ENCODE results near the gene ARF6.
"Not testable (repeated sequence)": the region's sequence is repeated elsewhere in the genome, so short reads cannot be mapped to it uniquely, and the experiment has no call there.

The ARF6 gene

DNA sequence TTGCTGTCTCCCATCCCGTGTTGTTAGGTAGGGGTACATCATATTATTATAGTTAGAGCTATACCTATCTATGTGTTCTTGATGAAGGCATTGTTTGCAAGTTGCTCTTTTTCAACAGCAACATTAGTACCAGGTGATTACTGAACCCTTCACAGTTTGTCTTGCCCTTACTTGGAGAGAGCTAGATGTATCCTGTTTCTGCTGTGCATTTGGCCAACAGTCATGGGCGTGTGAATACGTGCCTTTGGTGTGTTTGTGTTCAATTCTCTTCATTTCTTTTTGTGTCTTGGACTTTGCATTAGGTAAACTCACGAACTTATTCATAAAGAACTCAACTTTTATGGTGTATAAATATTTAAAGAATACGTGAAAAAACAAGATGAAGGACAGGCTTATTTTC, 14.3 kb downstream of the ARF6 start:
- no peak for DNase-seq (ENCODE audit: low spot score)

DNA sequence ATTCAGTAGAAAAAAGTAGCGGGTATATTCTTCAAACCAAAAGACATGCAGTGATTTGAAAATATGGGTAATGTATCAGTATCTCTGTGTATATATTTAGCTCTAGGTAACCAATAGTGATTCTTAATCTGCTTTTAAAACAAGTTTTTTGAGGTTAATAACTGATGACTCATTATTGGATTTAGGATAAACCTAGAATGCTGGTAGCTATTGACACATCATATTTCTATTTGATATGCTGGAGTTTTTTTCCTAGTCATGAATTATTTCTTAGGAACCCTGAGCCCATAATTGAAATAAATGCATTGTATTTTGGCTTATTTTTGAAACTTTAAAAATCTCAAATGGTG, 15.5 kb downstream of the ARF6 start:
- no peak for DNase-seq (ENCODE audit: low spot score)

DNA sequence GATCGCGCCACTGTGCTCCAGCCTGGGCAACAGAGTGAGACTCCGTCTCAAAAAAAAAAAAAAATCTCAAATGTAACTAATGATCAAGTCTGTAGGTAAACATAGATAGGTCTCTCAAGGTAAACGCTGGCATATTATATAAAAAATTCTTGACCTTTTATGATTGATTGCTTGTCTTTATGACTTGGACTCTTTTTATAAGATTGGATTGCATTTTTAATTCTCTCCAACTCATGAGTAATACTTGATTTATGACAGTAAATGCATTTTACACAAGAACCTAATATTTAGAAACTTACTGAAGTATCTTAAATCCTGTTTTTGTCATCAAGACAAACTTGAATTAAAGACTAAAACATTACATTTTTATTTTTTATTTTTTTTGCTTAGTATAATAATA, 16.1 kb downstream of the ARF6 start:
- DNase-seq (ENCODE audit: low spot score), result no peak

DNA sequence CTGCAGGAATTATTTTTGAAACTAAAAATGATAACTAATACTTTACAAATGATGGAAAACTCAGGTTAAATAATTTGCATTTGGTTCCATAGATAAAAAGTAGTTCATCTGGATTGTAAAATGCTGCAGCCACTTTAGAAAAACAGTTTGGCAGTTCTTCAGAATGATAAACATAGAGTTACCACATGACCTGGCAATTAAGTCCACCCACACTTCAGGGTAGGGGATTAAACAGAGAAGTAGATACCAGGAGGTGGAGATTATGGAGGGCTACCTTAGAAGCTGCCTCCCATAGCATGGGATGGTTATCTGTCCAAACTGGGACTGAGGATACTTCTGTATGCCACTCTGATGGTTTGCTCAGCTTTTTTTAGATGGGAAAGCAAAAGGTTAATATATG, 22.2 kb downstream of the ARF6 start:
- no peak for DNase-seq (ENCODE audit: low spot score)

DNA sequence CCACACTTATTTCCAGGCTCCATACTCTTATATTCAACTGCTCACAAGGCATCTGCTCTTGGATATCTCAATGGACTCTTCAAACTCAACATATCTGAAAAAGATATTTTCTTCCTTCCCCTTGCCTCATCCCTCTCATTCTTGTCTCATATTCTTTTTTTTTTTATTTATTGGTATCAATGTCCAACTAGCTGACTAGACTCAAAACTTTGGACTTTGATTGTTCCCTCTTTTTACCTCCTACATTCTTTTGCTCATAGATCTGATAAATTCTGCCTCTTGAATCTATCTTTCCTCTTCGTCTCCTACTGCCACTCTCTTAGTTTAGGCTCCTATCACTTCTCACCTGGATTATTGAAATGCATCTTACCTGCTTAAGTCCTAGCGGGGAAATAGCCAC, 25.8 kb downstream of the ARF6 start:
- DNase-seq (ENCODE audit: low spot score), result no peak

DNA sequence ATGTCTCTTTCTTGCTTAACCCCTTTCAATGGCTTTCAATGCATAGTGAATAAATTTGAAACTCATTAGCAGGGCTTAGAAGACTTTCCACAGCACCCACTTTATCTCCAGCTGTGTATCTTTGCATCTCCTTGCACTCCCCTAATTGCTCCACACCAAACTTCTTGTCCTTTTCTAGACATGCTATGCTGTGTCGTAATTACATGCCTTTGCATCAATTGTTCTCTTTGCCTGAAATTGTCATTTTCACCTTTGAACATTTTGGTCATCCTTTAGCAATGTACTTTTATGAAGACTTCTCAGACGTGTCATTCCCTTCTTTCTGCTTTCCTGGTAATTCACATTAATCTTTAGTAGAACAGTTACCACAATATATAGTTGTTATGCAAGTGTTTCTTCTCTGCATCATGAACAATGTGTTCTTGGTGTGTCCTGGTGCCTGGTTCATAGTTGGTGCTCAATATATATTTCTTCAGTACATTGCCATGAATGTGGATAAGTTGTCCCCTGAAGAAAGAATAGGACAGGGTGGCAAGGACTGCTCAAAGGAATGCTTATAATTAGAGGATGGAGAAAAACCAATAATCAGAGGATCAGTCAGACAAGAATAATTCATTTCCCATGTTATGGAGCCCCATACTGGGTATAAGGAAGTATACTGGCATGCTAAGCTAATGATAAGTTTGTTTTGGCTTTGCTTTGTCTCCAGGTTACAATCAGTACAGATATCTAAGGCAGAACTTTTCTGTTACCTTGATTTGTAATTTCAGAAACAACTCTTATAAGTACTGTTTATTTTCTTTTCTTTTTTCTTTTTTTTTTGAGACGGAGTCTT, 27.2 kb downstream of the ARF6 start:
- DNase-seq (ENCODE audit: low spot score), result no peak

DNA sequence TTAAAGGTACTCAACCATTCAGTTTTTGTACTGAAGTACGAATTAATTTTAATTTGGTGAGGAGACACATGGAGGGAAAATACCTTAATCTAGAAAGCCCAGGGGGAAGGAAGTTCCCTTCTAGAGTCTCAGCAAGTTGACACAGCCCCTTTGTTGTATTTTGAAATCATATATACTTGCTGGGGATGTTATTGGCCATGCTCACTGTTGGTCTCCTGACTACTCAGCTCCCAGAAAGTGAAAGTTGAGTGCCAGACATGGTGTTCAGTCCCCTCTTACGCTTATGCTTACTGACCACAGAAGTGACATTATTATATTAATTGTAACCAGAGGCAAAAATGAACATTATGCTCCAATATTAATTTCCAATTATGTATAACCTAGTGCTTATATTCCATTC, 28.1 kb downstream of the ARF6 start:
- no peak for DNase-seq (ENCODE audit: low spot score)

DNA sequence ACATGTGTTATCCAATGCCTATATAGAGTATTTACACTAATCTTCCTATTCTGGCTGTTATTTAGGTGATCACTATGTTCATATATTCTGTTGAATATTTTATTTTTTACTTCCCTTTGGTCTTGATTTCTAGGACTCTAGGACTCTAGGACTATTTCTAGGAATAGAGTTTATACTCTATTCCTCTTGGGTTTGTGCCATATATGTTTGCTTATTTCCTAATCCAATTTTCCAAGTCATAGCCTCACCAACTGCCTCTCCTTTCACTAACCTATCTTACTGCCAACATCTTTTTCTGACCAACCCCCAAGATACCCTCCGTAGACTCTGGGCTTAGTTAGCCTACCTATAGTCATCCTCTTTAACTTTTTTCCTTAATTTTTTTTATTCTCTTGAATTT, 28.5 kb downstream of the ARF6 start:
- no peak for DNase-seq (ENCODE audit: low spot score)

DNA sequence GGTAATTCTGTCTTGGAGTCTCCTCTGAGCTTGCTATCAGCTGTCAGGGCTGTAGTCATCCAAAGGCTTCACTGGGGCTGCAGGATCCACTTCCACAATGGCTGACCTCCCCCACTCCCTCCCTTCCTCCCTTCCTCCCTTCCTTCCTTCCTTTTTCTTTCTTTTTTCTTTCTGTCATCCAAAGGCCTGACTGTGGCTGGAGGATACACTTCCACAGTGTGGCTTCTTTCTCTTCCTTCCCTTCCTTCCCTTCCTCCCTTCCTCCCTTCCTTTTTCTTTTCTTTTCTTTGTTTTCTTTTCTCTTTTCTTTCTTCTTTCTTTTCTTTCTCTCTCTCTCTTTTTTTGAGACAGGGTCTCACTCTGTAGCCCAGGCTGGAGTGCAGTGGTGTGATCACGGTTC, 30.6 kb downstream of the ARF6 start:
- DNase-seq (ENCODE audit: low spot score), result no peak

DNA sequence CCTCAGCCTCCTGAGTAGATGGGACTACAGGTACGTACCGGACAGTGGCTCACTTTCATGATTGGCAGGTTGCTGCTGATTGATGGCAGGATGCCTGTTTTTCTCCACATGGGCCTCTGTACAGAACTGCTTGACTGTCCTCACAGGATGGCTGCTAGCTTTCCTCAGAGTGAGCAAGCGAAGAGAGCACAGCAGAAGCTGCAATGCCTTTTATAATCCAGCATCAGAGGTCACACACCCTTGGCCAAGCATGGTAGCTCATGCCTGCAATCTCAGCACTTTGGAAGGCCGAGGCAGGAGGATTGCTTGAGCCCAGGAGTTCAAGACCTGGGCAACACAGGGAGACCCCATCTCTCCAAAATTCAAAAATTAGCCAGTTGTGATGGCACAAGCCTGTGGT, 31.0 kb downstream of the ARF6 start:
- no peak for DNase-seq (ENCODE audit: low spot score)

DNA sequence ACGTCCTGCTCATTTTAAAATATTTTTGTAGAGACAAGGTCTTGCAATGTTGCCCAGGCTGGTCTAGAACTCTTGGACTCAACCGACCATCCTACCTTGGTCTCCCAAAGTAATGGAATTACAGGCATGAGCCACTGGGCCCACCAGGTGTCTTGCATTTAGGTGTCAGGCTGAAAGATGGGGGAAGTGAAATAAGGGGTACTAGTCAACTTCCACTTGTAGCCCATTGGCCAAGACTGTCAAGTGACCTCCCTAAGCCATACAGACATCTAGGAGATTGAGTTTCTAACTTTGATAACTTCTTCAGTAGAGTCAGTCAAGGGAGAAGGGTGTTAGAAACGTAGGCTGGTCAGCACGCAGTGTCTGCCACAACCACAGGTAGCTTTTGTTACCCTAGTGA, 32.0 kb downstream of the ARF6 start:
- no peak for DNase-seq (ENCODE audit: low spot score)

DNA sequence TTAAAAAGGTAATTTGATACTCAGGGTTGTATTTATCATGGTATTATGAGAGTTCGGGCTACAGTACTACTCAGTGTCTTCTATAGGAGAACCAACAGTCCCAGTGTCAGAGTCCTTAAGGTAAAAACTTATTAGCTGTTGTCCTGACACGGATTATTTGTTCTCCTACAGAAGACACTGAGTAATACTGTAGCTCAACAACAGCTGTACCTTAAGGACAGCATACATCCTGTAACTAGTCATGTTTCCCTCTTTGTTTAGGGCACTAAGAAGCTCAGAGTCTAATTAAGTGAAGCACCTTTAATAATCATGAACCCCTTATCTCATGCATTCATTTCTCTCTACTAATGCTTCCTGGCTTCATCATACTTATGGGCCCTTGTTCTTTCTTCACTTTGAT, 33.9 kb downstream of the ARF6 start:
- DNase-seq (ENCODE audit: low spot score), result no peak

DNA sequence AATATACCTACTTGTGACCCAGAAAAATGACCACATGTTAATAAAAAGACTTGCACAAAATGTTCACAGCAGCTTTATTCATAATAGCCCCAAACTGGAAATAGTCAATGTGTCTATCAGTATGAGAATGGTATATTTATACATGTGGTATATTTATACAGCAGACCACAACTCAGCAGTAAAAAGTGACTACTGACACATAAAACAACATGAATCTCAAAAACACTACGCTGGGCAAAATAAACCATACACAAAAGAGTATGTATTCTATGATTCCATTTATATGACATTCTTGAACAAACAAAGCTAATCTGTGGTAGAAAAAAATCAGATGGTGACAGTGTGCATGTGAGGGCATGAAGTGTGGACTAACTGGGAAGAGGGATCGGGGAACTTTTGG, 35.1 kb downstream of the ARF6 start:
- no peak for DNase-seq (ENCODE audit: low spot score)

DNA sequence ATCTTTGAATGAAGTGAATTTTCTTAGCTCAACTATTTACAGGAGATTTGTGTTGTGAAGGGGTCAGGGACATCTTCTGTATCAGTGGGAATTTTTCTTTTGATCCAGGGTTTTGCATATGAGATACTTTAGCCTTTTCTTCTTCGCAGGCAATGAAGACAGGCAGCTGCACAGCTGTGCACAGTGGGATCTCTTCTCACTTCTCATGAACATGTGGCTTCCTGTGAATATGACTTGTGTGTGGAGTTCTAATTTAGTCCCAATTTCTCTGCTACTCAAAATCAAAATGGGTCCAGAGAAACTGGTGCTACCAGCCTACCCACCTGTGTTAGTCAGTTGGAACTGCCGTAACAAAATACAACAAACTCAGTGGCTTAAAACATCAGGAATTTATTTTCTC, 37.8 kb downstream of the ARF6 start:
- no peak for DNase-seq (ENCODE audit: low spot score)

DNA sequence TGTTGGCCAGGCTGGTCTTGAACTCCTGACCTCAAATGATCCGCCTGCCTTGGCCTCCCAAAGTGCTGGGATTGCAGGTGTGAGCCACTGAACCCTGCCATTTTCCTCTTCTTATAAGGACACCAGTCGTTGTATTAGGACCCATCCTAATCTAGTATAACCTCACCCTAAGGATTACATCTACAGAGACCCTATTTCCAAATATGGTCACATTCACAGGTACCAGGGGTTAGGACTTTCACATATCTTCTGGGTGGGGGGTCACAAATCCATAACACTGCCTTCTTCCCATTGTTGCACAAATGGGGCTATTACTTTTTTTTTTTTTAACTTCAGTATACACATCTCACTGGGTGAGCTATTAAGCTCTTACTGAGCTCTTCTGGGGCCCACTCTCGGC, 38.6 kb downstream of the ARF6 start:
- DNase-seq (ENCODE audit: low spot score), result no peak

DNA sequence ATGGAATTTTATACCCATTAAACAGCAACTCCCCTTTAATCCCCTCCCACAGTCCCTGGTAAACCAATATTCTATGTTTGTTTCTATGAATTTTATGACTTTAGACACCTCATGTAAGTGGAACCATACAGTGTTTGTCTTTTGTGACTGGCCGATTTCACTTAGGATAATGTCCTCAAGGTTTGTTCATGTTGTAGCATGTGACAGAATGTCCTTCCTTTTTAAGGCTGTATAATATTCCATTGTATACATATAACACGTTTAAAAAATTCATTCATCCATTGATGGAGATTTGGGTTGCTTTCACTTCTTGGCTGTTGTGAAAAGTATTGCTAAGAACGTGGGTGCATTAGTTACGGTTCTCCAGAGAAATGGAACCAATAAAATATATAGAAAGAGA, 40.2 kb downstream of the ARF6 start:
- DNase-seq (ENCODE audit: low spot score), result no peak

DNA sequence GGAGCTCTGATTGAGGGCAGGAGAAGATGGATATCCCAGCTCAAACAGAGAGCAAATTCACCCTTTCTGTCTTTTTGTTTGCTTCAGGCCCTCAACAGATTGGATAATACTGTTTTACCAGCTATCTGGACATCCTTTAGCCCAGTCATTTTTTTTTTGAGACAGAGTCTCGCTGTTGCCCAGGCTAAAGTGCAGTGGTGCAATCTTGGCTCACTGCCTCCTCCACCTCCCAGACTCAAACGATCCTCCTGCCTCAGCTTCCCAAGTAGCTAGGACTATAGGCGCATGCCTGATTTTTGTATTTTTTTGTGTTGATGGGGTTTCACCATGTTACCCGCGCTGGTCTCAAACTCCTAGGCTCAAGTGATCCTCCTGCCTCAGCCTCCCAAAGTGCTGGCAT, 40.8 kb downstream of the ARF6 start:
- no peak for DNase-seq (ENCODE audit: low spot score)

DNA sequence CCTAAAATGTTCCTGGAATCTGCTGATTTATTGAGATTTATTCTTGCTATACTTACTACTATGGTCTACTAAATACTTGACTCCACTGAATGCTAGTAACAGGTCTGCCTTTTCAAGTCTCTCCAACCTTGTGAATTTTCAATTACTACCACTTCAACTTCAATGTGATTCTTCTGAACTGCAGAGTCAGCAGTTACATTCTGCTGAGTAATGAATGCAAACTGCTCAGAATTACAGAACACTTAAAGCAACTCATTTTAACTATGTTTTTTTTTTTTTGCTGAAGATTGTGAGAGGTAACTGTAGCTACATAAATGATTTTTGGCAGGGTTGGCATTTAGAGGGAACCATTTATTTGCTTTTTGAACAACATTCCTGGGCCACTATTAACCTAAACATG, 41.8 kb downstream of the ARF6 start:
- no peak for DNase-seq (ENCODE audit: low spot score)

DNA sequence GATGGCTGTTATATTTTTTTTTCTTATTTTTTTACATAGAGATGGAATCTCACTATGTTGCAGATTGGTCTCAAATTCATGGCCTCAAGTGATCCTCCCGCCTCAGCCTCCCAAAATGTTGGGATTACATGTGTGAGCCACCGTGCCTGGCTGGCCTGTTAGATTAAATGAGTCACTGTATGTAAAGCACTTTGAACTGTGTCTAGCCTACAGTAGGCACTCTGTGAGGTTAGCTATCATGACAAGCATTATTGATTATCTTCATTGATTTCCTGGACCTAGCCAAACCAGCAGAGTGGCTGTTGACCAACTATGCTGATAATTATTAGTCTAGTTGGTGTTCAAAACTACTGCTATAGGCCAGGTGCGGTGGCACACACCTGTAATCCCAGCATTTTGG, 42.6 kb downstream of the ARF6 start:
- no peak for DNase-seq (ENCODE audit: low spot score)

DNA sequence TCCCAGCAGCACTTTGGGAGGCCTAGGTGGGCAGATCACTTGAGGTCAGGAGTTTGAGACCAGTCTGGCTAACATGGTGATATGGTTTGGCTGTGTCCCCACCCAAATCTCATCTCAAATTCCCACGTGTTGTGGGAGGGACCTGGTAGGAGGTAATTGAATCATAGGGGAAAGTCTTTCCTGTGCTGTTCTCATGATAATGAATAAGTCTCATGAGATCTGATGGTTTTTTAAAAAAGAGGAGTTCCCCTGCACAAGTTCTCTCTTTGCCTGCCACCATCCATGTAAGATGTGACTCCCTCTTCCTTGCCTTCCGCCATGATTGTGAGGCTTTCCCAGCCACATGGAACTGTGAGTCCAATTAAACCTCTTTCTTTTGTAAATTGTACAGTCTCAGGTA, 43.4 kb downstream of the ARF6 start:
- not testable (repeated sequence) for DNase-seq (ENCODE audit: low spot score)

DNA sequence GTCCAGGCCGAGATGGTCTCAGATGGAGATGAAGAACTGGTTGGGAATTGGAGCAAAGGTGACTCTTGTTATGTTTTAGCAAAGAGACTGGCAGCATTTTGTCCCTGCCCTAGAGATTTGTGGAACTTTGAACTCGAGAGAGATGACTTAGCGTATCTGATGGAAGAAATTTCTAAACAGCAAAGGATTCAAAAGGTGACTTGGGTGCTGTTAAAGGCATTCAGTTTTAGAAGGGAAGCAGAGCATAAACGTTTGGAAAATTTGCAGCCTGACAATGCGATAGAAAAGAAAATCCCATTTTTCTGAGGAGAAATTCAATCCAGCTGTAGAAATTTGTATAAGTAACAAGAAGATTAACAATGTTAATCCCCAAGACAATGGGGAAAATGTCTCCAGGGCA, 44.0 kb downstream of the ARF6 start:
- not testable (repeated sequence) for DNase-seq (ENCODE audit: low spot score)

DNA sequence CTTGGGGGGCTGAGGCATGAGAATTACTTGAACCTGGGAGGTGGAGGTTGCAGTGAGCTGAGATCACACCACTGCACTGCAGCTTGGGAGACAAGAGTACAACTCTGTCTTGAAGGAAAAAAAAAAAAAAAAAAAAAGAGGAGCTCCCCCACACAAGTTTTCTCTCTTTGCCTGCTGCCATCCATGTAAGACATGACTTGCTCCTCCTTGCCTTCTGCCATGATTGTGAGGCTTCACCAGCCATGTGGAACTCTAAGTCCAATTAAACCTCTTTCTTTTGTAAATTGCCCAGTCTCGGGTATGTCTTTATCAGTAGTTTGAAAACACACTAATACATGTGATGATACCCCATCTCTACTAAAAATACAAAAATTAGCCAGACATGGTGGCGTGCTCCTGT, 46.3 kb downstream of the ARF6 start:
- DNase-seq (ENCODE audit: low spot score), result not testable (repeated sequence)

DNA sequence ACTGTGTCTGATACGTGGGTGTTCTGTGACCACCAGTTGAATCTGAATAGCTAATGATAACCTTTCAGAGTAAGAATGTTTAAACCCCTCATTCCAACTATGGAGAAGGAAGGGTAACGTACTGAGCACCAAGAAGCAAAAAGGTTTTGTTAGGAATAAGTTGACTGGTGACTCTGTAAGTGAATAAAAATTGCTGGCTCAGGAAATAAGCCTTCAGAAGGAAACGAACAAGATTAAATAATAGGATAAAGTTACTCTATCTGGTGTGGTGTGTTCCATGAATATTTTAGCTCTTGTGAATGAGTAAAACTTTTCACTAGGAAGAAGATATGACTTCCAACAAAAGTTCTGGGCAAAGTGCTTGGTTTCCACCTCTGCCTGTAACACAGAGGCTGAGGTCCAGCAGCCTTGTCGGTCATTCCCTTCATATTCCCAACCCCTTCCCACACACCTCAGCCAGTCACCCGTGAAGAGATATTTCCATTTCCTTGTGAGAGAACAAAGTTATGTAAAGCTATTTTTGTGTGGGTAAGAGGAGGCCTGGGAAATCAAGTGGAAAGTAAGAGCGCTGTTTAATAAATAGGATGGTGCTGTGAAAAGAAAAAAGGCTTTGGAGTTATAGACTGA, 47.1 kb downstream of the ARF6 start:
- DNase-seq (ENCODE audit: low spot score), result no peak

DNA sequence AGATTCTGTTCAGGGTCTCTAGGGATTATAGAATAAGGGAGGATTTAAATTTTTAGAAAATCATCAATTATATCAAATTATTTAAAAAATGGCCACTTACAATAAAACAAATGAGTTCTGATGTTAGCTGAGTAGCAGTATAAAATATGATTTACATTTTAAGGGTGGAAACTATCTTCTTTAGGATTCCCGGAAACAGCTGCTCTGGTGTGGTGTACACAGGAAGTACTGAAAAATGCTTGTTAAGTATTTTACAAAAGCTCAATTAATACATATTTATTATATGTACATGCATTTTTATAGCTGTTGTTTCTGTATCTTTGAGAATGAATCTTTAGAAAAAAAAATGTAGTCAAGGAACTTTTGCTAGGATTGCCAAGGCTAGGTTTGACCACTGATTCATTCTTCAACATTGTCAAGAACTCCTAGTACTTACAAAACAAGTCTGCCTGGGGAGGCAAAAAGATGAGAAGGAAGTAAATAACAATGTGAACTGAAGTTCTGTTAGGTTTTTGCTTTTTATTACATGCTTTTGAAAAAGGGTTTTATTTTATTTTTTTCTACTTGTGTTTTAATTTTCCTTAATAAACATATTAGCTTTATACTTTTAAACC, 48.0 kb downstream of the ARF6 start:
- no peak for DNase-seq (ENCODE audit: low spot score)
